Stimulated activated CD4-positive, alpha-beta T cell treated with anti-CD3 and anti-CD28 coated beads, Interleukin-1b, Interleukin-23, amount 100 ng/mL, for 1 hour (primary cell): ENCODE measurements around the gene NATD1.
"Not testable (repeated sequence)": the region's sequence is repeated elsewhere in the genome, so short reads cannot be mapped to it uniquely, and the experiment has no call there.

Source experiments
- DNase-seq, 2 donors: peaks; one replicate each; pipeline ENCODE4 v3.0.0-alpha.2; 2020; ENCODE audit warnings: low read depth in 2 of 2

NATD1 gene

DNA sequence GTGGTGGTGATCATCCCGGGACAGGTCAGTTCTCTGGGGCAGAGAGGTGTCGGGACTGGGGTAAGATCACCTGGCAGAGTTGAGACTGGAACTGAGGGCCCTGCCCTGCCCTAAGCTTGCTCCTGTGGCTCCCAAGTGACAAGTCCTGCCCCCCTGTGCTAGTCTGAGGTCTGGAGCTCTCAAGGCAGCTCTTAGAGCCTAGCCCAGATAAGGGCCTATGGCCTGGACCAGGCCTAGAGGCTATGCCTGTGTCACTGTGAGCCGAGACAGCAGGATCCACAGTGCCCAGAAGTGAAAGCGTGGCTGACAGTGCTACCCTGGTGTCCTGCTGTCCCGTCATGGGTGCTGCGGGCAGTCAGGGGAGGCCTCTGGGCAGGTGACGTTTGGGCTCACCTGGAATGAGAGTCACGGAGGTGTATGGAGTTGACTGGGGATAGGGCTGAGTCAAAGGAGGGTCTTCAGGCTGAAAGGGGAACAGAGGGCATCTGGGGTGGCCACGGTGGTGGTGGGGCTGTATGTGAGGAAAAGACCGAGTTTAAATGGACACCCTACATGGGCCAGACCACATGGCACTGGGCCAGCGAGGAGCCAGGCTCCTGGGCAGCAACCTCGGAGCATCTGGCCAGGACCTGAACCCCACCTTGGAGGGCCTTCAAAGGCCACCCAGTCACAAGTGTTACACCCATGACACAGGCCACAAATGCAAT is 5.5 kb downstream of the NATD1 start:
- no peak for DNase-seq

DNA sequence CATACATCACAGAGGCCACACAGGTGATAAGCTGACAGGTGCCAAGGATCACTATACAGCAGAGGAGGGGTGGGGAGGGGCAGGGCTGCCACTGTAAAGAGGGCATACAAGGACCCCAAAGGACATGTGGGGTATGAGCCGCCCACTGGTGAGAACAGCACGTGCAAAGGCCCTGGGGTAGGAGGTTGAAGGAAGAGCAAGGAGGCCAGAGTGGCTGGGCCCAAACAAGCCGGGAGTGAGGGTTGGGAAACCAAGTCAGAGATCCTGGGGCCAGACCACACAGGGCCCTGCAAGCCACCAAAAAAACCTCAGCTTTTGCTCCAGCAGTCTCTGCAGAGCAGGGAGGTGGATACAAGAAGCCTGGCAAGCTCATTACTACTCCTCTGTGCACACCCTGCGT is 6.5 kb downstream of the NATD1 start:
- no peak for DNase-seq

DNA sequence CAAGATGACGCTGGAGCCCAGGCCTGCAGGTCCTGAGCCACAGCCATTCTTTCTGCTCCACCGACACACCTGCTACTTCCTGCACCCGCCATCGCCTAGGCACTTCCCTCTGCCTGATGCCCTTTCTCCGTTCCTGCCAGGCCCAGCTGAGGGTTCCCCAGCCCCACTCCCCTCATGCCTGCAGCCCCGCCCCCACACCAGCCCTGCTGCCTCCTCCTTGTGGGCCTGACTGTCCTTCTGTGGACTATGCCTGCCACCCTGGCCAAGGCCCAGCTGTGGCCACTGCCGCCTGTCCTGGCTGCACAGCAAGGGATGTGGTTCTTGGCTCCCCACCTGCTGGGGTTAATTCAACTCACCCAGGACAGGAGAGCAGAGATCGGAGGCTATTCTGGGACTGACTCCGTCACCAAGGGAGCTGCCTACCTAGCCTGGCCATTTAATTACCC is 7.5 kb downstream of the NATD1 start:
- DNase-seq, result no peak

DNA sequence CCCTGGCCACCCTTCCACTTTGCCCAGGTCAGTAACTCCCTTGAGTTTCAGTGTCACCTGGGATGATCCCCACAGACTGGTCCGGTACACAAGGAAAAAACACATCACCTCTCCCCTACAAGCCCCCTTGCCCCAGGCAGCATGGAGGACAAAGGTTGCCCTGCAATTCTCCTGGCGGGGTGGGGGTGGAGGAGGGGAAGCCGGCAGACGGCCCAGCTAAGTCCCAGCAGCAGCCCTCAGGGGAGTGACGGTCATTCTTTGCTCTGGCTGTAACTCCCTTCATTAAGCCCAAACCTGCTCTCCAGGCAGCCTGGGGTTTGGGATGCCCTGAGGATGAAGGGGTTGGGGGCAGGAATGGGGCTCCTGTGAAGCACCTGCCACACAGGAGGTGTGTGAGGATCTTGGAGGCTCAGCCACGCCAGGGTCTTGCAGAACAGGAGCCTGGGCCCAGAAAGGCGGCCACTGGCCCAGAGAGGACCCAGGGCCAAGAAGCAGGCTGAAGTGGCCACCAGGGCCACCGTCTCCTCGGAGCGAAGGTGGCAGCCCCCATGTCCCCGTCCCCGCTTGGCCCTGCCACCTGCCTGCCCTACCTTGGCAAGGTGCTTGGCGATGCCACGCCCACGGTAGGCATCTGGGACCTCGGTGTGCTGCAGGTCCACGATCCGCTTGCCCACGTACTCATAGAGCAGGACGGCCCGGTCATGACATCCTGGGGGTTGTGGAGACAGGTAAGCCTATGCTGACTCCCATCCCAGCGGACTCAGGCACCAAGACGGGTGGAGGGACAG is 9.5 kb downstream of the NATD1 start:
- DNase-seq, result no peak

DNA sequence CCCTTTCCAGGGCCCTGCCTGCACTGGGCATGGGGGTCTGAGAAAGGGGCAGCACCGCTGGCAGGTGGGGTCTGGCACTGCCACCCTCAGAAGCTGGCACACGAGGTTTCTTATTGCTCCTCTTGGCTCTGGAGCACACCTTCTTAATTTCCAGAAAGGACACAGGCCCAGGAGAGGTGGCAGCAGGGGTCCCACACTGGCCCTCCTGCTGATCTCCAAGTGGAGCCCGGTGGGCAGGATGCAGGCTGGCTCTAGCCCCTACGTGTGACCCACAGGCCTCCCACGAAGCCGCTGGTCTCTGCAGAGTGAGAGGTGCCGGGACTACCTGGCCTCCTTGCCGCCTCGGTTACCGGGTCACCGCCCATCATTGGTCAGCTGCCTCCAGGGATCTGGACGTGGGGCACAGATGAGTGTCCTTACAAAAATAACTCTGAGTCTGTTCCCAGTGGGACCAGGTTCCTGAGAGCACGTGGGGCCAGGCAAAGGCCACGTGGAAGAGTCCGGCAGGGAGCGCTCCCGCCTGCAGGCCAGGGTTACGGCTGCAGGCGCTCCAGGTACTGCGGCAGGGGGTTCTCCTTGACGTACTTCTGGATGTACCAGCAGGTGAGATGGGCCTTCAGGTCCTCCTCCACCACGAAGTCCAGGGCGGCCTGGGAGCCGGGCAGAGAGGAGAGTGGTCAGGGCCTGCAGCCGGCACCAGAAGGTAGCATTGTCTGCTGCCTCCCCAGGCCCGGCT is 10.3 kb downstream of the NATD1 start:
- DNase-seq, result no peak

DNA sequence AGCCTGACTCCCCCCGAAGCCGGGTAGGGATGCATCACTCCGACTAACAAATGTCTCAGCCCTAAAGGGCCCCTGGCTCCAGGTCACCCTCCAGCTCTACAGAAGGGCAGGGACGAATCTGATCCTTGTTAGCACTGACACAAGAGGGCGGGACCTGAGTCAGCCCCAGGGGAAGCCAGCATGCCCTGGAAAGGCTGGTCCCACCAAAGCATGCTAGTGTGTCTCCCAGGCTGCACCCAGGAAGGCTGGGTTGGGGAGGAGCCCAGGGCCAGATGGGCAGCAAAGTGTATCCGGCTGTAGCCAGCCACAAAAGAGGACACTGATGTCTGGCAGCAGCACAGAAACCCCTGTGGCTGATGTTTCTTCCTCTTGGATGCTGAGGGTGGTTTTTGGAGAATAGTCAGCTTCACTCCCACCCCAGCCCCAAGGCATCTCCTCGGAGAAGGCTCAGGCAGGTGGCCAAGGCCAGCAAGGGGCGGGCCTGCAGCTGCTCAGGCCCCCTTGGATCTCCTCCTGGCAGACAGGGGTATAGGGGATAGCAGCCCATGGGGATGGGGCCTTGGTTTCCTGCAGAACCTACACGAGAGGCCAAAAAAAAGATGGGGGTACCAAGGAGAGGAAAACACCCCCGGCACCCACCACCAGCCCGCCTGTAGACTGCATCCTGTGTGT is 11.0 kb downstream of the NATD1 start:
- DNase-seq, result no peak

DNA sequence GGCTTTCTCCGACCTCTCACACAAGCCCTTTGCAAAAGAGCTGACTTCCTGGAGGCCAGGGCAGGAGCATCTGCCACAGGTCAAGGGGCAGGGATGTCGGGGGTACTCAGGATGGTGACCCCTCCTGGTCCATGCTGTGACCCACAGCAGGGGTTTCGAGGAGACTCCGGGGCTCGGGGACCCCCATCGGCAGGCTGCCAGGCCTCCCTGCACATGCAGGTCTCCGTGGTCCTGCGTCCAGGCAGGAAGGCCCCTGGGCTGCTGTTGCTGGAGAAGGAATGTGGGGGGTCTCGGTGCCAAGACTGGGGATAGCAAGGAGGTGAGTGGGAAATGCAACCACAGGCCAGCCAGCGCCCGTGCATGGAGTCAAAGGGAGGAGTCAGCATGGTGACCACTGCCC is 11.6 kb downstream of the NATD1 start:
- DNase-seq, result no peak

DNA sequence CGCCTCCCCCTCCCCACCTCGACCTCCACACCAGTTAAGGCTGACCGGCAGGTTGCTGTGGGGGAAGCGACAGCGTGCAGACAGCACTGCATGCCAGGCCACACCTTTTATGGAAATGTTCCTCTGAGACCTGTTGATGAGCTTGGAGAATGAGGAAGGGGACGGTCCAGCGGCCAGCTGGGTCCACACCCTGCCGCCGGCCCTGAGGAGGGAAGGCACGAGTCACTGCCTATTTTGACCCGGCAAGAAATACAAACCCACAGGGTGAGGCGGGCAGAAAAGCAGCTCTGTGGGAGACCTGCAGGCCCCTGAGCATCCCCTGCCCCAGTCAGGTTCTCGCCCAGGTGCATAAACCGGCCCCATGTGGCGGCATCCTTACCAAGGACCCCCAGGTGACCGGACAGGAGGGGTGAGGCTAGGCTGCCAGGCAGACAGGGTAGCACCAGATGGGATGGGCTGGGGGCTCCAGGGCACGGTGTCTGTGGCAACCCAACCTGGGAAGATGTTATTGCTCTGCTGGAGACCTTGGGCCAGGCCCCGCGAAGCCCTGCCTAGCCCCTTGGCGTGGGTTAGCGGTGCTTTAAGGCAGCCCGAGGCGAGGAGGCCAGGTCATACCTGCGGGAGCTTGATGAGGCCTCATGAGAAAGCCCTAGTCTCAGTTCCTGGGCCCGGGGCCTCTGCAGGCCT is 12.7 kb downstream of the NATD1 start:
- no peak for DNase-seq

DNA sequence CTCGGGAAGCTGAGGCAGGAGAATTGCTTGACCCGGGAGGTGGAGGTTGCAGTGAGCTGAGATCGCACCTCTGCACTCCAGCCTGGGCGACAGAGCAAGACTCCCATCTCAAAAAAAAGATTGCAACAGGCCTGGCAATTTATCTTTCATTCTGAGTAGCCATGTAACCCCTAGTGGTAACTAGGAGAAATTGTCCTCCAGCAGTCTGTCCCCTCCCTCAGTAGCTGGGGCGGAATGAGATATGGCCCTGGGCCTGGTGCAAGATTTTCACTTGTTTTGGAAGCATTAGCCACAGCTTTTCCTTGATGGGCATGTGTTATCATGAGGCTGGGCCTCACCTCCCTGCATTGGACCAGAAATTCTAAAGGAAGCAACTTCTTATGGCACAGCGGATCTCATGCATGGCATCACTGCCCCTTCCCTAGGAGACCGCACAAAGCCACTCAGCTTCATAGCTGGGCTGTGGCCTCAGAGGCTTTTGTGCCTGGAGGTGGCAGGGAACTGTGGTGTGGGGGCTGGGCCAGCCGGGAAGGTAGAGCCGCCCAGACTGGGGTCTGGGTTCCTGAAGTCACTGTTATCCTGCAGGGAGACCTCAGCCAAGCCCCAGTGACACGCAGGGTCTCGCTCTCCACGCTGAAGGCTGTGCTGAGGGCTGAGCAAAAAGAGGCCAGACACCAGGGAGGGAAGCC is 13.4 kb downstream of the NATD1 start:
- no peak for DNase-seq

DNA sequence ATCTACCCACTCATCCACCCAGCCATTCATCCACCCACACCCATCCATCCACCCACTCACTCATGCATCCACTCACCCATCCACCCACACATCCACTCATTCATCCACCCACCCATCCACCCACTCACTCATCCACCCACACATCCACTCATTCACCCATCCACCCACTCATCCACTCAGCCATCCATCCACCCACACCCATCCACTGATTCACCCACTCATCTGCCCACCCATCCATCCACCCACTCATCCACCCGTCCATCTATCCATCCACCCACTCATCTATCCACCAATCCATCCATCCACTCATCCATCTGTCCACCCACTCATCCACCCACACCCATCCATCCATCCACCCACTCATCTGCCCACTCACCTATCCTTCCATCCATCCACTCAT is 17.3 kb downstream of the NATD1 start:
- no peak for DNase-seq

DNA sequence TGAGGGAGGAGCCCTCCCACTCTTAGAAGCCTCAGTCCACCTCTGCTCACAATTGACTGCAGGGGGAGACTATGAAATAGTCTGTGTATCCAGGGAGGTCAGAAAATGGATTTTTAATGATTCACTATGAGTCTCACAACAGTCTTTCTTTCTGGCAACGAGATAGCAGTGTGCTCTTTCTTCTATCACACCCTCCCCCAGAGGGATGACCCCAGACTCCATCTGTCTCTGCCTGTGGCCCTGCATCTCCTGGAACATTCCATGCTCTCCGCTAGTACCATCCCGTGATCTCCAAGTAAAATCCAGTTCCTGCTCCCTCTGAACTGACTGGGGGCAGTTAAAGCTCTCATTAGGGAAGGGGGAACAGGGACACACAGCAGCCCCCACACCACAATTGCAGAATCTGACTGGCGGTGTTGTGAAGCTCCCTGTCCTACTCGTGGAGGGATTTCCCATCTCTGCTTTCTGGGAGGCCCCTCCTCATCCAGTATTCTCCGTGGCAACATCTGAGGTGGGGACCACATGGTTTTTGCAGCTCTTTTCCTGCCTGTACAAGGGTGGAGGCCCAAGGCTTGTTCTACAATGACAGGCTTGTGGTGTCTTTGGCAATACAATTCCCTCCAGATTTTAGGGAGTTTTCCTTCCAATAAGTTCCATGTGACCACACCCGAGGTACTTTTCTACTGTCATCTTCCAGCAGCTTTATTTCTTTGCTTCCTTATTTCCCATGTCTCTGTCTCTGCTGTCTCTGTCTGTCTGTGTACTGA is 19.4 kb downstream of the NATD1 start:
- DNase-seq, result no peak

DNA sequence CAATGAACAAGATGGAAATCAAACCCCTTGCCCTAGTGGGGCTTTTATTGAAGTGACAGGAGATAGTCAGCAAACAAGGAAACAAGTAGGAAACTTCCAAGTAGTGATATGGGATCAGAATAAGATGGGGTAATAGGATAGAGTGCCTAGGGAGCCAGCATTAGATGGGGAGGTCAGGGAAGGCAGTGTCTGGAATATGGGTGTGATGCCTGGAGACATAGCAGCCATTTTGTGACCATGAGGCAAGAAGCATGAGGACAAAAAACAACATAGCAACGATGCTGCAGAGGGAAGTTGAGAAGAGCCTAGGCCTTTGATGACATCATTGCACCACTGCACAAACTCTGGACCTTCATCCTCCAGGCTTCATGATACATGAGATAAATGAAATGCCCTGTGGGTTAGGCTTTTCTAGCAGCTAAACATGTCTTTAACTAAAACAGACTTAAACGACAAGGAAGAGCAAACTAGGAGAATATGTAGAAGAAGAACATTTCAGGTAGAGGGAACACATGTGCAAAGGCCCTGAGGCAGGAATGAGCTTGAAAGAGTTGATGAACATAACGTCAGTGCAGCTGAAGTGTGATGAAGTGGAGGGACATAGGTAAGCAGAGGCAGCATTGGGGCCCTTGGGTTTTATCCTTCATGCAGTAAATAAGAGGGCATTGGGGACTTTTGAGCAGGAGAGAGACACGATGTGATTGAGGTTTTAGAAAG is 21.0 kb downstream of the NATD1 start:
- DNase-seq, result no peak

DNA sequence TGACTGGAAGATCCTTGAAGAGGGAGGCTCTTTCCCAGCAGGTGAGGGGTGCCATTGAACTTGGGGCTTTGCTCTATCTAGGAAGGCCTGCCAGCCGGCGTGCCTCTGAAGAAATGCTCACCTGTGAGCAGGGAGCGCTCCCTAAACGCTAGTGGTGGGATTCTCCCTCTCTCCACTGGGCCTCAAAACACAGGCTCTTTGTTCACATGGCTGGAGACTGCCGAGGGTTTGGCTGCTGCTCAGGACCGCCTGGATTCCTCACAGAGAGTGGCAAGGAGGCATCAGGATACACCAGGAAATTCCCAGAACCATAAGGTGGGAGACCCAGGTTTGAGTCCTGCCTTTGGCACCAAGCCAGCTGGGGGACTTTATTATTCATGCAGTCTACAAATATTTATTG is 21.7 kb downstream of the NATD1 start:
- no peak for DNase-seq

DNA sequence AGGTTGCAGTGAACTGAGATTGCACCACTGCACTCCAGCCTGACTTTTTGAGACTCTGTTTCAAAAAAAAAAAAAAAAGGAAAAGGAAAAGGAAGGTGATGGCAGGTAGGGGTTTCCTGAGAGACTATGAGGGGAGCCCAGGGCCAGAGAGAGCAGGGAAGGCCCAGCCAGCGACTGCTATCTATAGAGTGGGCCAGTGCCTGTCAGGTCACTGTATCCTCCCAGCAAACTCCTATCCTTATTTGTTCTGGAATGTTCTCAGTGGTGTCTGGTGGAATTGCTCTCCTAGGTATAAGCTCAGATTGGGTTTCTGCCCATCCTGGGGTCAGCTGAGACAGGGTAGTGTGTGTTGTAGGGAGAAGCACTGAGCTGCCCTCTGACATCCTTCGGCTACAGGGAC is 24.4 kb downstream of the NATD1 start:
- DNase-seq, result no peak

DNA sequence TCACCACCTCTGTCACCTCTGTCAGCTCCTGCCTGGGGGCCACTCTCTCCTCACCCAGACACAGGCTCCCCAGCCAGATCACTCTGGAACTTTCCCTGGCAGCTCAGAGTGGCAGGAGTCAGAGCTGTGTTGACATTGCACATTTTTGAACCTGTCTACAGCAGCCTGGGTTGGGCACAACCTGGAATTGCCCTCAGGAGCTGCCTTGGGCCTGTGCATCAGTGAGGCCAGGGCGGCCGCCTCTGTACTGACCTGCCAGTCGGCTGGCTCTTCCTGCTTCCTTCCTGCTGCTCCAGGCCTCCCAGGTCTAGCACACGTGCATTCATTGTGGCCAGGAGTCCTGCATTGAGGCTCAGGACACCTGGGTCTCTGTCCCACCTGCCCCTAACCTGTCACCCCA is 25.1 kb downstream of the NATD1 start:
- no peak for DNase-seq

DNA sequence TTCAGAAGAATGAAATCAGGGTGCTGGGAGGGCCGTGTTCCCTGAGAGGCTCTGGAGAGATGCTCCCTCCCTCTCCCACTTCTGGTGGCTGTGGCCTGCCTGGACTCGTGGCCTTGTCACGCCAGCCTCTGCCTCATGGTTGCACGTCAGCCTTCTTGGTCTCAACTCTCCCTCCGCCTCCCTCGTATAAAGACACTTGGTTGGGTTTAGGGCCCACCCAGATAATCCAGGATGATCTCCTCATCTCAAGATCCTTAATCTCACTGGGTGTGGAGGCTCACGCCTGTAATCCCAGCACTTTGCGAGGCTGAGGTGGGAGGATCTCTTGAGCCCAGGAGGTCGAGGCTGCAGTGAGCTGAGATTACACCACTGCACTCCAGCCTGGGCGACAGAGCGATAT is 25.9 kb downstream of the NATD1 start:
- DNase-seq, result not testable (repeated sequence)

DNA sequence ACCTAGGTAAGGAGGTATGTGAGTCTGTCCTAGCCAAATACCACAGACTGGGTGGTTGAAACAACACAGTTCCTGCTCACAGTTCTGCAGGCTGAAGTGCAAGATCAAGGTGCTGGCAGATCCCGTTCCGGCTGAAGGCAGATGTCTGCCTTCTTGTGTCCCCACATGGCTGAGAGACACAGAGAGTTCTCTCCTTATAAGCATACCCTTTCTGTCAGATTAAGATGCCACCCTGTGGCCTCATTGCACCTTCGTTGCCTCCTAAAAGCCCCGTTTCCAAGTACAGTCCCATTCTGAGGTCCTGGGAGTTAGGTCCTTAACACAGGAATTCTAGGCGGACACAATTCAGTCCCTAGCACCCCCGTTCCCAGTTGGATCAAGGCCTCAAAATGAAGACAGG is 30.1 kb downstream of the NATD1 start:
- no peak for DNase-seq

DNA sequence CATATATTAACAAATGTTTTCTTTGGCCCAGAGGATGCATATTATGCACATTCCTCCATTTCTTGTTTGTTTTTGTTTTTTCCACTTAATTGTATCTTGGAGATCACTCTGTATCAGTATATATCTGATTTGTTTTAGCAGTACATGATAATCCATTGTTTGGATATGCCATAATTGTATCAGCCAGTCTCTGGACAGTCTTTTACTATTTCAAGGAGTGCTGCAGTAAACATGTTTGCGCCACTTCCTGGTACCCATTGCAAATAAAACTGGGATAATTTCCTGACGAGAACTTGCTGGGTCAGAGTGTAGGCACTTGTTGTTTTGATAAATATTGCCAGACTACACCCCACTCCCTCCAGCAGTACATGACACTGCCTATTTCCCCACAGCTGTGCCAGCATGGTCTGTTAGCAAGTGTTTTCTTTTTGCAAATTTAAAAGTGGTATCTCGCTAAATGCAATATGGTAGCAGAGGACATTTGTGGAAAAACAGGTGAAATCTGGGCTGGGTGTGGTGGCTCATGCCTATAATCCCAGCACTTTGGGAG is 34.3 kb downstream of the NATD1 start:
- no peak for DNase-seq

DNA sequence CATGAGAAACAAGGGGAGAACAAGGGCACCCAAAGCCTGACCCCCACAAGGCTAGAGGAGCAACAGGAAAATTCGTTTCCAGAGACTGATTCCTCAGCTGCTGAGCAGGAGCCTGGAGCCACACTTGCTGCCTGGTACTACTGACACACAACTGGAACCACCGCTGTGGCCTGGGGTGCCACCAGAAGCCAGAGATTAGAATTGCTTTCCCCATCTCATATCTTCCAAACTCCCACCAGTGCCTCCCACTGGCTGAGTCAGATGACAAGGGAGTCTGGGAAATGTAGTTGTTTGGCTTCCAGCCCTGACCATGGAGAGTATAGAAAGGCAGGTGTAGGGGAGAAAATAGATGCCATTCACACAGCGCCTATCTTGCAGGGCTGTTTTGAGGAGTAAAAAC is 35.1 kb downstream of the NATD1 start:
- no peak for DNase-seq
